Vagina (tissue), 2 donors: ENCODE measurements around the gene TRABD2A.

Experiments
- POLR2A ChIP-seq, 2 donors: fragments of 450-650 bp; IDR thresholded peaks; one replicate each; pipeline ENCODE4 v1.6.1; 2017; ENCODE audit warnings: antibody characterized with exemption in 2 of 2, mild to moderate bottlenecking in 2 of 2, moderate library complexity in 2 of 2
- POLR2AphosphoS5 ChIP-seq, 2 donors: sonication (generic); formaldehyde crosslinking; IDR thresholded peaks; one replicate each; pipeline ENCODE4 v1.9.0; 2017; ENCODE audit warnings: antibody characterized with exemption in 2 of 2, mild to moderate bottlenecking in 2 of 2, low read depth in 1 of 2; ENCODE audit not compliant: insufficient read depth in 1 of 2
- TF ChIP-seq, protein P1 (sequence below), 3 experiments: fragments of 450-650 bp in 2 of 3; fragments of 200-600 bp in 1 of 3; sonication (generic) in 1 of 3; IDR thresholded peaks; one replicate each; pipeline ENCODE4 v1.5.1; 2017 to 2019; ENCODE audit warnings: antibody characterized with exemption in 3 of 3, mild to moderate bottlenecking in 2 of 3, moderate library complexity in 2 of 3

DNA sequence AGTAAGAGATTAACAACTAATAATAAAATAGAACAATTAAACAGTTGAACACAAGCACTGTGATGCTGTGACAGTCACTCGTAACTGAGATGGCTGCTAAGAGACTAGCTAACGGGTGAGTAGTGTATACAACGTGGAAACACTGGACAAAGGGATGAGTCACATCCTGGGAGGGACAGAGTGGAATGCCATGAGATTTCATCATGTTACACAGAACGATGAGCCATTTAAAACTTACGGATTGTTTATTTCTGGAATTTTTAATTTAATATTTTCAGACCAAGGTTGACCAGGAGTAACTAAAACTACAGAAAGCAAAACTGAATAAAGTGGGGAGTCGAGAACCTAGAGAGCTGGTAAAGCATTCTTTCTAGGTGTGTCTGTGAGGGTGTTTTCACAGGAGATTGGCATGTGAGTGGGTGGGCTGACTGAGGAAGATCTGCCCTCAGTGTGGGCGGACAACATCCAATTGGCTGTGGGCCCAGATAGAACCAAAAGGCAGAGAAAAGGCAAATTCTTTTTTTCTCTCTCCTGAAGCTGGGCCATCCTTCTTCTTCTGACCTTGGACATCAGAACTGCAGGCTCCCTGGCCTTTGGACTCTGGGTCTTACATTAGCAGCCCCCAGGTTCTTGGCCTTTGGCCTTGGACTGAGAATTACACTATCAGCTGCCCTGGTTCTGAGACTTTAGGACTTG lies 39.1 kb upstream of the TRABD2A start:
- no peak for TF ChIP-seq POLR2A (IDR thresholded peaks at IDR 0.05)
- TF ChIP-seq, protein P1, sequence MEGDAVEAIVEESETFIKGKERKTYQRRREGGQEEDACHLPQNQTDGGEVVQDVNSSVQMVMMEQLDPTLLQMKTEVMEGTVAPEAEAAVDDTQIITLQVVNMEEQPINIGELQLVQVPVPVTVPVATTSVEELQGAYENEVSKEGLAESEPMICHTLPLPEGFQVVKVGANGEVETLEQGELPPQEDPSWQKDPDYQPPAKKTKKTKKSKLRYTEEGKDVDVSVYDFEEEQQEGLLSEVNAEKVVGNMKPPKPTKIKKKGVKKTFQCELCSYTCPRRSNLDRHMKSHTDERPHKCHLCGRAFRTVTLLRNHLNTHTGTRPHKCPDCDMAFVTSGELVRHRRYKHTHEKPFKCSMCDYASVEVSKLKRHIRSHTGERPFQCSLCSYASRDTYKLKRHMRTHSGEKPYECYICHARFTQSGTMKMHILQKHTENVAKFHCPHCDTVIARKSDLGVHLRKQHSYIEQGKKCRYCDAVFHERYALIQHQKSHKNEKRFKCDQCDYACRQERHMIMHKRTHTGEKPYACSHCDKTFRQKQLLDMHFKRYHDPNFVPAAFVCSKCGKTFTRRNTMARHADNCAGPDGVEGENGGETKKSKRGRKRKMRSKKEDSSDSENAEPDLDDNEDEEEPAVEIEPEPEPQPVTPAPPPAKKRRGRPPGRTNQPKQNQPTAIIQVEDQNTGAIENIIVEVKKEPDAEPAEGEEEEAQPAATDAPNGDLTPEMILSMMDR (IDR thresholded peaks at IDR 0.05) = no peak
- TF ChIP-seq POLR2AphosphoS5 (IDR thresholded peaks at IDR 0.05; ENCODE audit: insufficient read depth in 1 of 2, low read depth in 1 of 2) = peak in 1 of 2 donors; percentile 86
